SU-DHL-6 (cell line): ENCODE data around the gene GFM2.

Experiments
- CTCF ChIP-seq: fragments of 200-600 bp; sonication (generic); IDR thresholded peaks from one replicate; pipeline ENCODE4 v1.5.1; 2017; ENCODE audit warnings: antibody characterized with exemption, mild to moderate bottlenecking, low read length, moderate library complexity; ENCODE audit not compliant: insufficient read depth, poor library complexity, severe bottlenecking
- EZH2phosphoT487 ChIP-seq: fragments of 200-600 bp; sonication (generic), shearing (Covaris generic); conservative IDR thresholded peaks from 2 replicates; pipeline ENCODE4 v1.6.1; 2018; ENCODE audit warnings: mild to moderate bottlenecking, antibody characterized with exemption, low read length, moderate library complexity, mixed read lengths

GRCh38 chr5:74722271-74722670, 44.6 kb downstream of the GFM2 start:
- no peak for TF ChIP-seq CTCF
- no peak for TF ChIP-seq EZH2phosphoT487
